SU-DHL-6 (cell line): Measurements from ENCODE around the gene PRAC2.

Experiments
- EZH2phosphoT487 ChIP-seq: fragments of 200-600 bp; sonication (generic), shearing (Covaris generic); conservative IDR thresholded peaks from 2 replicates; pipeline ENCODE4 v1.6.1; 2018; ENCODE audit warnings: mild to moderate bottlenecking, antibody characterized with exemption, low read length, moderate library complexity, mixed read lengths
- TF ChIP-seq, protein P1 (sequence below): fragments of 200-600 bp; sonication (generic); IDR thresholded peaks from one replicate; pipeline ENCODE4 v1.5.1; 2017; ENCODE audit warnings: antibody characterized with exemption, mild to moderate bottlenecking, low read length, moderate library complexity; ENCODE audit not compliant: insufficient read depth, poor library complexity, severe bottlenecking

DNA sequence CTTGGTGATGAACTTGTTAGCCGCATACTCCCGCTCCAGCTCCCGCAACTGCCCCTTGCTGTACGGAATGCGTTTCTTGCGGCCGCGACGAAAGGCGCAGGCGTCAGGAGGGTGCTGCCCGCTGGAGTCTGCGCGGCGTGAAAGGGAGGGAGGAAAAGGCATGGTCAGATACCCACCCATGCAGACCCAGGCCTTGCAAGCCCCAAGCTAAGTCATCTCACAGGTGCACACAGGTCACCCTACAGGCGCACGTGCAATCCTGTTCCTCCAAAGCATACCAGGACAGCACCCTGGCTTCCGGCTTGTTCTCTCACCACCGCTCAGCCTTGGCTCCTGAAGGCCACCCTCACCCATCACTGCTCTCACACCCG is 3.9 kb downstream of the PRAC2 start:
- TF ChIP-seq, protein P1, sequence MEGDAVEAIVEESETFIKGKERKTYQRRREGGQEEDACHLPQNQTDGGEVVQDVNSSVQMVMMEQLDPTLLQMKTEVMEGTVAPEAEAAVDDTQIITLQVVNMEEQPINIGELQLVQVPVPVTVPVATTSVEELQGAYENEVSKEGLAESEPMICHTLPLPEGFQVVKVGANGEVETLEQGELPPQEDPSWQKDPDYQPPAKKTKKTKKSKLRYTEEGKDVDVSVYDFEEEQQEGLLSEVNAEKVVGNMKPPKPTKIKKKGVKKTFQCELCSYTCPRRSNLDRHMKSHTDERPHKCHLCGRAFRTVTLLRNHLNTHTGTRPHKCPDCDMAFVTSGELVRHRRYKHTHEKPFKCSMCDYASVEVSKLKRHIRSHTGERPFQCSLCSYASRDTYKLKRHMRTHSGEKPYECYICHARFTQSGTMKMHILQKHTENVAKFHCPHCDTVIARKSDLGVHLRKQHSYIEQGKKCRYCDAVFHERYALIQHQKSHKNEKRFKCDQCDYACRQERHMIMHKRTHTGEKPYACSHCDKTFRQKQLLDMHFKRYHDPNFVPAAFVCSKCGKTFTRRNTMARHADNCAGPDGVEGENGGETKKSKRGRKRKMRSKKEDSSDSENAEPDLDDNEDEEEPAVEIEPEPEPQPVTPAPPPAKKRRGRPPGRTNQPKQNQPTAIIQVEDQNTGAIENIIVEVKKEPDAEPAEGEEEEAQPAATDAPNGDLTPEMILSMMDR = no peak
- no peak for TF ChIP-seq EZH2phosphoT487
